ENCODE results near the gene EFCAB10. TPM values are rescaled to one million over a fixed set of nuclear protein-coding genes. Genes with fewer than 3 reads are reported as not detected.
"Not testable (repeated sequence)": the region's sequence is repeated elsewhere in the genome, so short reads cannot be mapped to it uniquely, and the experiment has no call there.

EFCAB10 gene
- total RNA-seq, 1 donor from 2014 or later: 0.35 TPM

DNA sequence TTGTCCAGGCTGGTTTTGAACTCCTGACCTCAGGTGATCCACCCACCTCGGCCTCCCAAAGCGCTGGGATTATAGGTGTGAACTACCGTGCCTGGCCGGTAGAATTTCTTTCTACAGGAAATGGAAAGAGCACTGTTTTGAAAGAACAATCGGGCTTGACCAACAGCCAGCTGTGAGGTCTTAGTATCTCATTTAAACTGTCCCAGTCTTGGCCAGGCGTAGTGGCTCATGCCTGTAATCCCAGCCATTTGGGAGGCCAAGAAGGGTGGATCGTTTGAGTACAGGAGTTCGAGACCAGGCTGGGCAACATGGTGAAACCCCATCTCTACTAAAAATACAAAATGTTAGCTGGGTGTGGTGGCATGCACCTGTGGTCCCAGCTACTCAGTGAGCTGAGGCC, 17.8 kb upstream of the EFCAB10 start:
- not testable (repeated sequence) for DNase-seq (ENCODE audit: low read depth)

DNA sequence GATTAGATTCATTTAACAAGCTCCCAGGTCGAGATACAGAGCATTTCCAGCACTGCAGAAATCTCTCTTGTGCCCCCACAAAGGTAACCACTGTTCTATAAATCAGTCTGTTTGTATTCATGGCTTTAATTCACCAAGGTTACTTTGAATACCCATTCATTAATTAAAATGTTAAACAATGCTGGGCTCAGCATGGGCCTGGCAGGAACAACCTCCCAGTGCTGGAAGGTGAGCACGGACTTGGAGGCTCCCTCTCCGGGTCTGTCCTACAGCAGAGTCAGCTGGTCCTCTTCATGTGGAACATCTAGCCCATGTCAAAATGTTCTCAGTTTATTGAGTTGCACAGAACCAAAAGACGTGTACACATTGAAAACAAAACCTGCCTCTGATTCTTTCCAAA, 15.6 kb upstream of the EFCAB10 start:
- no peak for DNase-seq (ENCODE audit: low read depth)

DNA sequence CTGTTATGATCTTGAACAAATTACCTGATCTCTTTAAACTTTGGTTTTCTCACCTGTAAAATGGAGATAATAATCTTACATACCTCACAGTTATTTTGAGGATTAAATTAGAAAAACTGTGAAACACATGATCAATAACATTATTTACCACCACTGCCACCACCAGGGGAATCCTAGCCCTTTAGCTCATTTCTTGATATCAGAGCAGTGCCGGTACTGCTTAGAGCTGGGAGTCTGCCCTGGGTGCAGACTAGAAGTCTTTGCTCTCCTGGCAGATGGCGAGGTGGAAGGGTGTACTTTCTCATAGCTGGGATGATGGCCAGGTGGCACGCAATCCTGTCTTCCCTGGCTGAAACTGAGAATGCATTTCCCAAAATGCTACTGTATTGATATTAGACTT, 12.7 kb upstream of the EFCAB10 start:
- DNase-seq (ENCODE audit: low read depth): no peak

DNA sequence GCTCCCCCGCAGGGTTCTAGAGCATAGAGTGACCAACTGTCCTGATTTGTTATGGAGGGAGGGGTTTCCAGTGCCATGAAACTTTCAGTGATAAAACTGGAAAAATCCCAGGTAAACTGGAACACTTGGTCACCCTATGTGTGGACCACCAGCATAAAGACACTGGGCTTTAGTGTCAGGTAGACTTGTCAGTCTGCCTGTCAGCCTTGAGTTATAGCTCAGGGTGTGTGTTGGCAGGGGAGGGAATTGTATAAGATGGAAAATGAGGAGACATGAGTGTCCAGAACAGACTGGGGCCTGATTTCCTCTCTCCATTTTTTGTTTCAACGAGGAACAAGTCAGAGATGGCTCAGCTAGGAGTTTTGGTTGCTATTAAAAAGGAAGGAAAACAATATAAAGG, 10.2 kb upstream of the EFCAB10 start:
- no peak for DNase-seq (ENCODE audit: low read depth)

DNA sequence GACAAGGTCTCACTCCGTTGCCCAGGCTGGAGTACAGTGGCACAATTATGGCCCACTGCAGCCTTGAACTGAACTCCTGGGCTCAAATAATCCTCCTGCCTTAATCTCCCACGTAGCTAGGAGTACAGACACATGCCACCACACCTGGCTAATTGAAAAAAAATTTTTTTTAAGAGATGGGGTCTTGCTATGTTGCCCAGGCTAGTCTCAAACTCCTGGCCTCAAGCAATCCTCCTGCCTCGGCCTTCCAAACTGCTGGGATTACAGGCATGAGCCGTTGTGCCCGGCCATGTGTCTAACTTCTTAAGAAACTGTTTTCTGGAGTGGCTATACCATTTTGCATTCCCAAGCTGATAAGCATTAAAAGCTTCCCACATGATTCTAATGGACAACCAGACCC, 9.5 kb upstream of the EFCAB10 start:
- DNase-seq (ENCODE audit: low read depth): no peak

DNA sequence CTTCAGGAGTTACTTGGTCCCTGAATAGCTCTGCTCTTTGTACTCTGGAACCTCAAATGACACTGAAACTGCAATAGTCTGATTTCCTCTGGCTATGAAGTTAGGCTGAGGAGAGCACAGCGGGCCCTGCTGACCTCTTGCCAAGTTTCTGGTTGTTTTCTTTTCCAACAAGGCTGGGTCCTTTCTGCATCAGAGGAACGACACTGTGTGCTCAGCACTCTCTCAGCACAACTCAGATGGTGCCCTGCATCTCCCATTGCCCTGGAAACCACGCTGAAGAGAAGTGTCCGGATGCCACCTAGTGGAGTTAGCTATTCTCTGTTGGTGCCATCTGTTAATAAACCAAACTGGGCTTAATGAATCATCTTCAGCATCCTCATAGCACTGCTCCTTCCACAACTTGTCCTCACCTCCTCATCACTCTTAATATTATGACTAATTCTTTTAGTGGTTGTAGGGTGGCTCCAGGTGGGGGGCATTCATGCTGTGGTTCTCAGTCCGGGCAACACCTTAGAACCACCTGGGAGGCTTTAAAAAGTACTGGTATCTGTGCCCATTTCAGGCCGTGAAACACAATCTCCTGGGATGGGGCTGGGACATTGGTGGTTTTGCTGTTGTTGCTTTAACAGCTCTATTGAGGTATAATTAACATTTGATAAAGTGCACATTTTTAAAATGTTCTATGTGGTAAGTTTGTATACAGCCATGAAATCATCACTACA, 8.2 kb upstream of the EFCAB10 start:
- DNase-seq (ENCODE audit: low read depth): peak; percentile 79

DNA sequence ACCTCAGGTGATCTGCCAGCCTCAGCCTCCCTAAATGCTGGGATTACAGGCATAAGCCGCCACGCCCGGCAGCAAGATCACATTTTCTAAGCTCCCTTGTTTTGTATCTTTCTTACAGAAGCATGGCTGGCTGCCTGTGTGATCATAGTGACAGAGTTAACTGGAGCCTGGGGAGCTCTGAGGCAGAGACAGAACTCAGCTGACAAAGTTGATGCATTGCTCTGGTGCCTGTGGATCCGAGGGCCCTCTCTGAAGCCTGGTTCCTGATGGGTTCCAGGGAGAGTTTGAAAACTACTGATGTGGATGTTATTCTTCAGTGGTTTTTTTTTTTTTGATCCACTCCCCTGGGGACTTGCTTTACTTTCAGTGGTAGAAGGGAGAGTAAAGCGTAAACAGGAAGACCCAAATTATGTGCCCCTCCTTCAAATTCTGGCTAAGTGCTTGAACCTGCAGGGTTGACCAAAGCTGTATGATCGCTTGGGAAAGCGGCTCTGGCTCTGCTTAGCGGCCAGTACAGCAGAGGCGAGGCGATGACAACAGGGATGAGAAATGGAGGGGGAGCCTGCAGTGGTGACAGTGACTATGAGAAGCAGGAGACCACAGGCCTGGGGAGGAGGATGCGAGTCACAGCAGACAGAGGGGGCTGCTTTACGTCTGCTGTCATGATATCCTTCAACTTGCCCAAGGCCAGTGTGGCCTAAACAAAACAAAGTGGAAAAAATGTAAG, 6.8 kb upstream of the EFCAB10 start:
- no peak for DNase-seq (ENCODE audit: low read depth)

DNA sequence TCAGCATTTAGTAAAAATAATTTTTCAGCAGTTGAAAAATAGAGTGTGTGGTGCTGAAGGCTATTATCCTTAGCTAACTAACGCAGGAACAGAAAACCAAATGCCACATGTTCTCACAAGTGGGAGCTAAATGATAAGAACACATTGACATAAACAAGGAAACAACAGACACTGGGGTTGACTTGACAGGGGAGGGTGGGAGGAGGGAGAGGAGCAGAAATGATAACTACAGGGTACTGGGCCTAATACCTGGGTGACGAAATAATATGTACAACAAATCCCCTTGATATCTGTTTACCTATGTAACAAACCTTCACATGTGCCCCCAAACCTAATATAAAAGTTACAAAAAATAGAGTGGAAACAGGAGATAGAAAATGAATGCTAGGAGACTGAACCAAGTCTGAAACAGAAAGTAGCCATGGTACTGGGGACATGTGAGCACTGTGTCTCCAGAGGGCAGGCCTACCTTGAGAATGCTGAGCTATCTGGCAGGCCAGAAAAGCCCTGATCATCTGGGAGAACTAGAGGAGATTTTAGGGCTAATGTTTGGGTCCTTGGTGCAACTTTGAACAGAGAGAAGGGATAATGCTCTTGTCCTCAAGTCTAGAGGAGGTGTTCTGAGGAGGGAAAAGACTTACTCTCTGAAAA, 4.7 kb upstream of the EFCAB10 start:
- DNase-seq (ENCODE audit: low read depth): no peak

DNA sequence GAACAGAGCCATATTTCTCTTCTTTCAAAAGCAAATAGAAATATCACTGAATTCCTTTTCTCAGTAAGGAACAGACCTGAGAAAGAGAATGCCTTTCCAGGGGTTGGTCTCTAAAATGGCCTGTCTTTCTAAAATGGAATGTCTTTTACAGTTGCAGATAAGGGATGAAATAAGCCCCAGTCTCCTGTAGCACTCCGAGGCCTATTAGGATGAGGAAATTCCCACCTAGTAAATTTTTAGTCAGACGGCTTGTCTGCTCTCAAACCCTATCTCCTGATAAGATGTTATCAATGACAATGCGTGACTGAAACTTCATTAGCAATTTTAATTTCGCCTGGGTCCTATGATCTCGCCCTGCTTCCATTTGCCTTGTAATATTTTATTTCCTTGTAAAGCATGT, 2.9 kb upstream of the EFCAB10 start:
- no peak for DNase-seq (ENCODE audit: low read depth)

DNA sequence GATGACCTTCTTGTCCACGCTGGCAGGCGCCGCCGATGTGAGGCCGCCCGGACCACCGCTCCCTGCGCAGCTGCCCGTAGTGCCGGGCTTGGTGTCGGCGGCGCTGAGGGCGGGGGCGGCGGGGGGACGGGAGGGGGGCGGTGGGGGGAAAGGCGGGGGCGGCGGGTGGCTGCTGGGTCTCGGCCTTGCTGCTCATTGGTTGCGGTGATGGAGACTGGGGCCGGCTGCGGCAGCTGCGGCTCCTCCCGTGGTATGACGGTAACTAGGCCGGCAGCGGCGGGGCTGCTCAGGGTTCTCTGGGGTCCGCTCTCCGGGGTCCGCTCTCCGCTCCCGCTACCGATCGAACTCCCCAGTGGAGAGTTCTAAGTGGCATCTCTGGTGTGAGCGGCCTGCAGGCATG, 1.8 kb upstream of the EFCAB10 start:
- no peak for DNase-seq (ENCODE audit: low read depth)

DNA sequence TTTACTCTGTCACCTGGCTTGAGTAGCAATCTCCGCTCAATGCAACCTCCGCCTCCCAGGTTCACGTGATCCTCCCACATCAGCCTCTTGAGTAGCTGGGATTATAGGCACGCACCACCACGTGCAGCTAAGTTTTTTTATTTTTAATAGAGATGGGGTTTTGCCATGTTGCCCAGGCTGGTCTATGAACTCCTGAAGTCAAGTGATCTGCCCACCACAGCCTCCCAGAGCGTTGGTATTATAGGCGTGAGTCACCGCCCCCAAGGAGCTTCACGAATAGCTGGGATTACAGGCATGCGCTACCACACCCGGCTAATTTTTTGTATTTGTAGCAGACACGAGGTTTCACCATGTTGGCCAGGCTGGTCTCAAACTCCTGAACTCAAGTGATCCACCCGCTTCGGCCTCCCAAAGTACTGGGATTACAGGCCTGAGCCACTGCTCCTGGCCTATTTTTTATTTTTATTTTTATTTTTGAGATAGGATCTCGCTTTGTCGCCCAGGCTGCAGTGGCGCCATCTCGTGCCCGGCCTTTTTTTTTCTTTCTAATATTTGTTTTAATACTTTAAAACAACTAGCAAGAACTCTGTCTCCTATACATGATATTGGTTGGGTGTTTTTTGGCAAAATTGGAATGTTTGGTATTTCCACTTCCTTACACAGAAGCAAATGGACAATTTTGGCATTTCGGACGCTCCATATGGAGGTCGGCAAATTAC, 1.1 kb downstream of the EFCAB10 start:
- DNase-seq (ENCODE audit: low read depth): no peak

DNA sequence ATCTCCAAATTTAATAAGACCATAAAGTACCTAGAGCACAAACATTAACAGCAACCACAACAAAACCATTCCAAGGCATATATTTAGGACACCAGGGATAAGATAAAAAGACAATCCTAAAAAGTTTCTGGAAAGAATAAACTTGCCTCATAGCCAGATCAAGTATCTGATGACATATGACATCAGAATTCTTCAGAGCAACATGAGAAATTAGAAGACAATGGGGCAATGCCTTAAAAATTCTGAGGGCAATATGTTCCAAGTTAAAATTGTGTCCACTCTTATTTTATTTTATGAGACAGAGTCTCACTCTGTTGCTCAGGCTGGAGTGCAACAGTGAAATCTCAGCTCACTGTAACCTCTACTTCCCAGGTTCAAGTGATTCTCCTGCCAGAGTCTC, 2.8 kb downstream of the EFCAB10 start:
- no peak for DNase-seq (ENCODE audit: low read depth)

DNA sequence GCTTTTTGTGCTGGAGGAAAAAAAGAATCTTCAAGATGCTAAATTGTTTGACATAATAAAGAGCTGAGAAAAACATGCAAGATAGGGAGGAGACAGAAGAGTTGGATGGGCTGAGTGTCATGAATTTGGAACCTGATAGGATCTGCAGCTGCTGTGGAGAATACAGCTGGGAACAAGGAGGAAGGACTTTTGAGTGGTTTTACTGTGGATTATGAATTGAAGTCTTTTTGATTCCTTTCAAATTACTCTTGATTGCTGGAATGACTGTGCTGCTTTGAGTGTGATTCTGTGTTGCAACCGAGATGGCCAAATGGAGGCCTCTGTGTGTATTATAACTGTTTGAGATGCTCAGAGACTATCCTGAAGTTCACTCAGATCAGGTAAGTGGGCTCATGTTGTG, 4.0 kb downstream of the EFCAB10 start:
- DNase-seq (ENCODE audit: low read depth): no peak

DNA sequence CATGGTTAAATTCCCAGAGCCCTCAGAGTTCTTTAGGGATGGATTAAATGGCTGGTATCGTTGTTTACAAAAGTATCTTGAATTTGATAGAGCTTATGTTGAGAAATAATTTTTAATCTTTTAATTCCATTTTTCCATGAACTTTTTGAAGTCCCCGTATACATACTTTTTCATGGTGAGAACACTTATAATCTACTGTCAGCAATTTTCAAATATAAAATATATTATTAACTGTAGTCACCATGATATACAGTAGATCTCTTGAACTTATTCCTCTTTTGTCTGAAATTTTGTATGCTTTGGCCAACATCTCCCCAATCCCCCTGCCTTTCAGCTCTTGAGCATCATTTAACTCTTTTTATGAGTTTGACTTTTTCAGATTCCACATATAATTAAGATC, 9.4 kb downstream of the EFCAB10 start:
- no peak for DNase-seq (ENCODE audit: low read depth)

DNA sequence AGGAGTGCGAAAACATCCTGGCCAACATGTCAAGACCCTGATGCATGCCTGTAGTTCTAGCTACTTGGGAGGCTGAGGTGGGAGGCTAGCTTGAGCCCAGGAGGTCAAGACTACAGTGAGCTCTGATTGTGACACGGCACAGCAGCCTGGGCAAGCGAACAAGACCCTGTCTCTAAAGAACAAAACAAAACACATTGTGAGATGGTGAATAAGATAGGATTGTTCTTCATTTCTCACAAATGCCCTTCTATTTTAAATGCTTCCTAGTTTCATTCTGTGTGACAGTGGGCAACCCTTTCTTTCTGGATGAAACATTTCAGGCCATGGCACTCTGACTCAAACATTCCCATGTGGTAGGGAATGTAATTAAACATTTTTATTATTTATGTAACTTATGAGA, 13.5 kb downstream of the EFCAB10 start:
- no peak for DNase-seq (ENCODE audit: low read depth)

DNA sequence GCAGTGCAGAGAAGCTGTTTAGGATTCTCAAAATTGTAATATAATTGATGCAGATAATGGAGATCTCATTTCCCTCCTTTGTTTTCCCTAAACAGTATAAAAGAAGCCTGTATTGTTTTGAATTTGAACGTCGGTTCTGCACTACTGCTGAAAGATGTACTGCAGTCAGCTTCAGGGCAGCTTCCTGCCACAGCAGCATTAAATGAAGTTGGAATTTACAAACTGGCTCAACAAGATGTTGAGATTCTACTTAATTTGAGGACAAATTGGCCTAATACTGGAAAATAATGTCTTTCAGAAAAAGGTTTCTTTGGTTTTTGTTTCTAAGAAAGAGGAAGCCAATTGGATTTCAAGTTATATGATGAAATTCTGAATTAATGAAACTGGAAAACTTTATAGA, 14.3 kb downstream of the EFCAB10 start:
- DNase-seq (ENCODE audit: low read depth): no peak

DNA sequence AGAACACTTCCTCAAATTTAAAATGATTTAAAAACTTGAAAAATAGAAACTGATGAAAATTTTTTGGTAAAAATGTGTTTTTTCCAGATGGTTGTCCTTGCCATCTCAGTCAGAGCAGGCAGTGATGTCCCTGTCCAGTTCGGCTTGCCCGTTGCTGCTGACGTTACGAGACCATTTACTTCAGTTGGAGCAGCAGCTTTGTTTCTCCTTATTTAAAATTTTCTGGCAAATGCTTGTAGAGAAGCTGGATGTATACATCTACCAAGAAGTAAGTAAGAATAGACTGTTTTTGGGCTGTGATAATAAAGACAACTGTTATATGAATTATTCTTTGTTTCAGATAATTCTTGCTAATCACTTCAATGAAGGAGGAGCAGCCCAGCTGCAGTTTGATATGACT, 16.1 kb downstream of the EFCAB10 start:
- no peak for DNase-seq (ENCODE audit: low read depth)

DNA sequence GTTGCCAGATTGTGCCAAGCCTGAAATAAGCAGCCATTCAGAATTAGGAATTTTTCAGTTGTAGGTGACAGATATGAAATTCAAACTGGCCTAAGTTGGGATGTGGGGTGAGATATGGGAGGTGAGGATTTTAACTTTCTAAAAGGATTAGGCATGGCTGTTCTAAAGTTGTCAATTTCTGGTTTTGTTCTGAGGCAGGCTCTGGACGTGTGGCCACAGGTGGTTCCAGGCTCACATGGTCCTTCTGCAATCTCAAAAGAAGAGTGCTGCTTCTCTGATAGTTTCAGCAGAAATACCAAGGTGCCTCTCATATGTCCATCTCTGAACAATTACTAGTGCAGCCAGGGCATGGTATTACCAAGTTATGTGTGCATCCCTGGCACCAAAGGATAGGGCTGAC, 21.4 kb downstream of the EFCAB10 start:
- no peak for DNase-seq (ENCODE audit: low read depth)

DNA sequence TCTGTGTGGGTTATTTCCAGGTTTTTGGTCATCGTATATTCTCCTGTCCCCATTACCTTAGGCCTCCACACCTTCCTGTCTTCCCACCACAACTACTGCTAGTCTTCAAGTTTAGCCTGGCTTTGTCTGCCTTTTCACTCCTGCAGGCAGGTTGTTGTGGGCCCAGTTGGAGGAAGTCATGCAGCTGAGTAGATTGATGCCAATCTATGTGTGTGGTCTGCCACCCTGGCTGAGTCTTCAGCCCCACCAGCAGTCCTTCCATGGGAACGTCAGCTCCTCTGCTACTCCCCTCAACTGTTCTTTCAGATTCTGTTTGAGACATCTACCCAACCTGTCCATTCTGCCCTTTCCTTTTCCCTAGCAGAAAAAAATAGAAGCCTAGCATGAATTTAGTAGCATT, 43.0 kb downstream of the EFCAB10 start:
- no peak for DNase-seq (ENCODE audit: low read depth)

DNA sequence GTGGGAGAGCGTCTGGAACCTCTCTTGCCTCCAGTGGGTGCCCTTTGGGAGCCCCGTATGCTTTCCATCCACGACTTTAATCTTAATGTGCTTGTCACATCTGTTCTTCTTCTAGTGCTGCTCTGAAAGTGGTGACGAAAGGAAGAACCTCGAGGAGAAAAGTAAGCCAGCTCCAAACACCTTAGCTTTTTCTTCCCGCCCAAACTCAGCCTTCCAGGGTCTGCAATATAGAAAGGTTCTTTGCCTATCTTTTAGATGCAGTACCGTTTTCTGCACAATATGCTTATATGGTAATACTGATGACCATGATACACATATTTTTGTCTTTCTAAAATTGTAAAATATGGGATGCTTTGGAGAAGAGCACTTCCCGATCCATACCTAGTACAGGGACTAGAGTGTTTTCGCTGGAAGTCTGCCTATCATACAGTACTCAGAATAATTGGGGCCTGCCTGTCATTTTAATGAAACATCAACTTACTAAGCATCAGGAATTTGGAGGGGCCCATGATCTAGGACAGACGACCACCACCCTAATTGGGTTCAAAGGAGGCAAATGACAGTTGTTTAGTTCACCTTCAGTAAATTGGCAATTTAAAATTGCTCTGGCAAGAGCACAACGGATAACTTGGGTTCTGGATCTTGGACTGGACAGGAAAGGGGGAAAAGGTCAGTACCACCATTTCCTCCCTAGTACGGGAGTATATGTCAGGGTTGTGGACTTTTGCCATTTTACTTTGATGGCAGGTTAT, 48.4 kb downstream of the EFCAB10 start:
- DNase-seq (ENCODE audit: low read depth): no peak

DNA sequence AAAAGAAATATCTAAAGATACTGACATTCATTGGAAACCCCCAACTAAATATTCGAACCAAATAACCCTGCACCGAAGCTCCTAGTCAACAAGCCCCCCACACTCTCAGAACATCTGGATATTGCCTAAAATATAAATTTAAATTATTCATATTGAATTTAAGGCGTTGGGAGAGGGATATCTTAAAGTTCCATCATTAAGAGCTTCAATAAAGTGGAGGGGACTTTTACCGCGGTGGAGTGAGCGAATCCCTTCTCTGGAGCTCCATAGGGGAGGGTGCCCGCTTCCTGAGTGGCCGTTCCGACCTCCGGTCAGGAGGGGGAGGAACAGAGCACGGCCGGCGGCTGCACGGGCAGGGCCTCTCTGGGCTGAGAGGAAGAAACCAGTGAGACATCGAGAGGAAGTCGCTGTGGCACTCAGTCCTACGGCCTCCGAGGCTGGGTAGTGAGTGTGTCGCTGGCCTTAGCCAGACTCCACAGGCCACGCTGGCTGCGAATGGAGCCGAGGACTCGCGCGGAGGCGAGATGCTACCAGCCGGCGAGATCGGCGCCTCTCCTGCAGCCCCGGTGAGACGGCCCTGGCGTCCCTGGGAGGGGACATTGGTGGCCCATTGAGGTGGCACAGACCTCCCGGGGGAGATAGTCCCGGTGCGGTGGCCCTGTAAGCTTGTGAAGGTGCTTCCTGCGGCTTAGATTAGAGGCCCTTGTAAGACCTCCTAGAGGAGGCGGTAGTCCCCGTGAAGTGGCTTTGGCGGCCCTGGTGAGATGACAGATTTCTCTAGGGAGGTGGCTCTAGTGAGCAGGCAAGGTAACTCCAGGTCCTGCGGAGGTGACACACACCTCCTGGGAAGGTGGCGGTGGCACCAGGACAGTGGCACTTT, 49.3 kb downstream of the EFCAB10 start, which contains the start of gene RINT1:
RINT1 (plus strand) TSS at position 410 of the 880 bp plus-strand sequence; CDS start at position 525, 115 bp downstream.
- peak; percentile 79 for DNase-seq (ENCODE audit: low read depth)
